SK-N-SH (cell line): ENCODE results near the gene SNRPE. TPM values are rescaled to one million over a fixed set of nuclear protein-coding genes. Genes with fewer than 3 reads are reported as not detected.

ENCODE experiments used
- CTCF ChIA-PET: fragments of 300-600, 350-600 bp; formaldehyde crosslinking; extraction: SDS; loops from one replicate; lab custom pipeline; 2021; lab: Yijun Ruan, JAX
- POLR2A ChIA-PET: fragments of 350-600 bp; sonication (Branson Sonifier 250); formaldehyde crosslinking; extraction: SDS; loops from one replicate; lab custom pipeline; 2020; ENCODE audit warnings: antibody characterized with exemption, inconsistent platforms; lab: Yijun Ruan, JAX
- DNase-seq: peaks from one replicate; pipeline ENCODE4 v3.0.0; 2012
- H2AFZ ChIP-seq: fragments of 200-600 bp; sonication (generic); 2 replicates; pipeline ENCODE4 v1.8.1; 2016; ENCODE audit warnings: antibody characterized with exemption, mild to moderate bottlenecking, low read depth
- H3F3A ChIP-seq: fragments of 200-600 bp; sonication (generic); replicated peaks from 2 replicates; pipeline ENCODE3; 2016; ENCODE audit warnings: antibody characterized with exemption, mild to moderate bottlenecking; ENCODE audit not compliant: insufficient read depth
- H3K27ac ChIP-seq, 2 experiments: fragments of 200-500 bp in 1 of 2; fragments of 200-600 bp in 1 of 2; sonication (Bioruptor generic) in 1 of 2; sonication (generic), shearing (Covaris generic) in 1 of 2; 2 replicates each; pipeline versions ENCODE4 v1.5.1 to v1.6.1; 2014 to 2016; ENCODE audit warnings: low read depth in 2 of 2, inconsistent platforms in 1 of 2, low read length in 1 of 2, mild to moderate bottlenecking in 1 of 2, mixed read lengths in 1 of 2
- H3K27me3 ChIP-seq: fragments of 200-600 bp; sonication (generic), shearing (Covaris generic); 2 replicates; pipeline ENCODE4 v1.6.1; 2016; ENCODE audit warnings: mixed run types; ENCODE audit not compliant: insufficient read depth
- H3K36me3 ChIP-seq, 2 experiments: fragments of 200-500 bp in 1 of 2; fragments of 200-600 bp in 1 of 2; sonication (Bioruptor generic) in 1 of 2; sonication (generic) in 1 of 2; replicated peaks in 1 of 2; 2 replicates each; pipeline versions ENCODE3 to v1.5.1; 2014 to 2016; ENCODE audit warnings: low read length in 1 of 2, mild to moderate bottlenecking in 1 of 2; ENCODE audit not compliant: insufficient read depth in 2 of 2, control insufficient read depth in 1 of 2
- H3K4me1 ChIP-seq, 2 experiments: fragments of 200-500 bp in 1 of 2; fragments of 200-600 bp in 1 of 2; sonication (Bioruptor generic) in 1 of 2; sonication (generic), shearing (Covaris generic) in 1 of 2; 2 replicates each; pipeline versions ENCODE4 v1.5.1 to v1.6.1; 2014 to 2016; ENCODE audit warnings: low read depth in 1 of 2, low read length in 1 of 2, mixed run types in 1 of 2; ENCODE audit not compliant: insufficient read depth in 2 of 2, control insufficient read depth in 1 of 2
- H3K4me2 ChIP-seq: fragments of 200-600 bp; sonication (generic), shearing (Covaris generic); 2 replicates; pipeline ENCODE4 v1.6.1; 2017; ENCODE audit warnings: mixed run types
- H3K4me3 ChIP-seq, 2 experiments: fragments of 200-500 bp in 1 of 2; fragments of 200-600 bp in 1 of 2; sonication (Bioruptor generic) in 1 of 2; sonication (generic), shearing (Covaris generic) in 1 of 2; 2 replicates each; pipeline versions ENCODE4 v1.5.1 to v1.8.1; 2014 to 2016; ENCODE audit warnings: low read depth in 2 of 2, inconsistent platforms in 1 of 2, low read length in 1 of 2, mild to moderate bottlenecking in 1 of 2, mixed read lengths in 1 of 2, moderate library complexity in 1 of 2
- H3K79me2 ChIP-seq: fragments of 200-600 bp; sonication (generic); 2 replicates; pipeline ENCODE4 v1.8.1; 2017; ENCODE audit warnings: mild to moderate bottlenecking; ENCODE audit not compliant: insufficient read depth
- H3K9ac ChIP-seq: fragments of 200-600 bp; sonication (generic); 2 replicates; pipeline ENCODE4 v1.6.1; 2017; ENCODE audit warnings: mixed run types
- H3K9me2 ChIP-seq: fragments of 200-600 bp; sonication (generic); 2 replicates; pipeline ENCODE4 v1.6.1; 2017; ENCODE audit warnings: mixed run types
- H3K9me3 ChIP-seq: fragments of 200-600 bp; sonication (generic); 2 replicates; pipeline ENCODE4 v1.6.1; 2017; ENCODE audit warnings: mixed run types, mild to moderate bottlenecking, moderate library complexity
- H4K20me1 ChIP-seq: fragments of 200-600 bp; sonication (generic); 2 replicates; pipeline ENCODE4 v1.6.1; 2017; ENCODE audit warnings: mild to moderate bottlenecking, mixed run types; ENCODE audit not compliant: insufficient read depth
- CTCF ChIP-seq: fragments of 200-600 bp; sonication (generic); IDR thresholded peaks from 2 replicates; pipeline ENCODE4 v1.6.1; 2017; ENCODE audit warnings: antibody characterized with exemption, mild to moderate bottlenecking, moderate library complexity
- ELF1 ChIP-seq: IDR thresholded peaks from 2 replicates; pipeline ENCODE4 v1.4.0; 2012
- EP300 ChIP-seq, 2 experiments: IDR thresholded peaks; 2 replicates each; pipeline versions ENCODE4 v1.4.0 to v1.6.1; 2012; ENCODE audit warnings: borderline replicate concordance in 1 of 2, low read depth in 1 of 2, low read length in 1 of 2
- GATA2 ChIP-seq: sonication (generic); formaldehyde crosslinking; IDR thresholded peaks from 2 replicates; pipeline ENCODE4 v1.5.0; 2020; ENCODE audit warnings: mild to moderate bottlenecking, missing genetic modification reagents
- MEF2A ChIP-seq: IDR thresholded peaks from 2 replicates; pipeline ENCODE4 v1.4.0; 2012; ENCODE audit warnings: low read depth, borderline replicate concordance
- RAD21 ChIP-seq: IDR thresholded peaks from 2 replicates; pipeline ENCODE4 v1.6.1; 2012; ENCODE audit warnings: mild to moderate bottlenecking, low read length
- RCOR1 ChIP-seq: fragments of 150-350 bp; IDR thresholded peaks from 2 replicates; pipeline ENCODE4 v1.6.1; 2017; ENCODE audit warnings: antibody characterized with exemption, low read length
- RFX5 ChIP-seq: IDR thresholded peaks from 2 replicates; pipeline ENCODE4 v1.6.1; 2012; ENCODE audit warnings: mild to moderate bottlenecking, improper control_type of control experiment, low read length
- RXRA ChIP-seq: IDR thresholded peaks from 2 replicates; pipeline ENCODE4 v1.4.0; 2012; ENCODE audit warnings: low read depth, mild to moderate bottlenecking, borderline replicate concordance
- SIN3A ChIP-seq: IDR thresholded peaks from 2 replicates; pipeline ENCODE4 v1.6.1; 2012; ENCODE audit warnings: low read depth, mild to moderate bottlenecking, low read length, moderate library complexity, borderline replicate concordance
- TCF12 ChIP-seq: IDR thresholded peaks from 2 replicates; pipeline ENCODE4 v1.4.0; 2012
- USF1 ChIP-seq: IDR thresholded peaks from 2 replicates; pipeline ENCODE4 v1.4.0; 2012; ENCODE audit warnings: low read depth, borderline replicate concordance
- USF2 ChIP-seq: fragments of 150-350 bp; IDR thresholded peaks from 2 replicates; pipeline ENCODE4 v1.6.1; 2017; ENCODE audit warnings: antibody characterized with exemption, low read length, low read depth, borderline replicate concordance
- ZBTB33 ChIP-seq: IDR thresholded peaks from 2 replicates; pipeline ENCODE4 v1.4.0; 2012; ENCODE audit warnings: low read depth, borderline replicate concordance
- WGBS: methylation state at CpG from one replicate; pipeline ENCODE4 v1.1.6; 2017; ENCODE audit warnings: low lambda C conversion rate; 5-methylcytosine and 5-hydroxymethylcytosine counted together
- polyA plus RNA-seq, 3 experiments: library from polyadenylated mRNA; depleted of rRNA; stranded (reverse); fragments of >200 nt; gene quantifications; 2 replicates each; pipeline ENCODE4 v1.2.3, GENCODE V29; 2012

The SNRPE gene
- polyA plus RNA-seq, 1 of the 3 experiments (the other 2 are of a cell fraction), result 359 TPM

GRCh38 chr1:203905275-203905674 lies 43.9 kb downstream of the SNRPE start:
- H3K9ac ChIP-seq, result no peak overlapping the region
- WGBS, result 92% methylated on average over 4 of the region's 4 CpGs
- no peaks in the 10 kb centered on the region for H3K9me2 ChIP-seq
- no peak overlapping the region for H2AFZ ChIP-seq
- H3K36me3 ChIP-seq, result no peaks in the 10 kb centered on the region
- TF ChIP-seq SIN3A (no peak), RAD21 (no peak), USF1 (no peak), TCF12 (no peak), CTCF (no peak), RXRA (no peak), ELF1 (no peak), RCOR1 (no peak), MEF2A (no peak), ZBTB33 (no peak), EP300 (IDR thresholded peaks at IDR 0.05; ENCODE audit: borderline replicate concordance in 1 of 2, low read depth in 1 of 2, low read length in 1 of 2) (no peak), GATA2 (CRISPR knock-in tag) (no peak), USF2 (no peak), RFX5 (no peak)
- H4K20me1 ChIP-seq, result no peaks in the 10 kb centered on the region
- peaks cover 0 to 11% of the 10 kb centered on the region in 2 experiments; a peak in 1 of 4 replicates for H3K4me1 ChIP-seq
- H3K79me2 ChIP-seq, result no peaks in the 10 kb centered on the region
- H3K4me2 ChIP-seq, result no peak overlapping the region
- ChIA-PET POLR2A (no interaction called here), CTCF (no interaction called here)
- no peak overlapping the region for H3K4me3 ChIP-seq
- no peaks in the 10 kb centered on the region for H3K27me3 ChIP-seq
- H3K9me3 ChIP-seq, result no peaks in the 10 kb centered on the region
- peaks cover 19% of the 10 kb centered on the region for H3F3A ChIP-seq
- H3K27ac ChIP-seq, result no peak overlapping the region
- DNase-seq, result no peak
